Kidney (tissue), 14 donors: Measurements from ENCODE around the gene ATP6V1D. TPM values are rescaled to one million over a fixed set of nuclear protein-coding genes. Genes with fewer than 3 reads are reported as not detected.

Experiments used
- DNase-seq, 5 donors: peaks; one replicate each; pipeline ENCODE4 v3.0.0-alpha.2; 2013 to 2020
- FAIRE-seq: peaks from 2 replicates; lab custom pipeline; 2012; peaks lifted over from hg19 to GRCh38; lab: Jason Lieb, UNC
- H3K27ac ChIP-seq, 2 donors: one replicate each; pipeline ENCODE4 v1.7.0; 2013; ENCODE audit warnings: low read depth in 2 of 2, low read length in 2 of 2, inconsistent platforms in 1 of 2
- H3K27me3 ChIP-seq: one replicate; pipeline ENCODE4 v1.7.1; 2013; ENCODE audit warnings: low read length, inconsistent platforms; ENCODE audit not compliant: control insufficient read depth, insufficient read depth
- H3K36me3 ChIP-seq, 3 donors: one replicate each; pipeline versions ENCODE4 v1.7.0 to v1.7.1; 2013; ENCODE audit warnings: low read length in 3 of 3, control low read depth in 1 of 3, inconsistent platforms in 1 of 3; ENCODE audit not compliant: insufficient read depth in 3 of 3, control insufficient read depth in 2 of 3
- H3K4me1 ChIP-seq, 3 donors: one replicate each; pipeline versions ENCODE4 v1.7.0 to v1.7.1; 2013; ENCODE audit warnings: low read length in 3 of 3, inconsistent platforms in 1 of 3, low read depth in 1 of 3; ENCODE audit not compliant: control insufficient read depth in 2 of 3, insufficient read depth in 2 of 3
- H3K4me3 ChIP-seq, 3 donors: one replicate each; pipeline versions ENCODE4 v1.7.0 to v1.8.1; 2013; ENCODE audit warnings: low read length in 3 of 3, control low read depth in 1 of 3, inconsistent platforms in 1 of 3
- H3K9ac ChIP-seq, 3 donors: one replicate each; pipeline versions ENCODE4 v1.7.0 to v1.7.1; 2013; ENCODE audit warnings: low read length in 3 of 3, control low read depth in 1 of 3, inconsistent platforms in 1 of 3
- H3K9me3 ChIP-seq, 3 donors: one replicate each; pipeline versions ENCODE4 v1.7.0 to v1.7.1; 2013; ENCODE audit warnings: low read length in 3 of 3, control low read depth in 1 of 3, inconsistent platforms in 1 of 3; ENCODE audit not compliant: control insufficient read depth in 2 of 3, insufficient read depth in 1 of 3
- intact Hi-C: fragments of 100-400 bp; cut with DNase I; formaldehyde crosslinking; loops from one replicate; pipeline ENCODE4 v1.11.1; 2022
- polyA plus RNA-seq: library from polyadenylated mRNA; stranded (reverse); fragments of 350-450 nt; fragmentation: Illumina TruSeq; extraction: RNeasy Lipid Tissue Mini Kit (QIAGEN cat#74804); gene quantifications from one replicate; pipeline ENCODE4 v1.2.3, GENCODE V29; 2014; ENCODE audit warnings: low read depth, low replicate concordance; ENCODE audit not compliant: insufficient read depth
- total RNA-seq: library from RNA; stranded (reverse); fragmentation: NEBNext Ultra II Directional; extraction: Animal tissue kit (Norgen Biotek cat#: 25700); gene quantifications from one replicate; pipeline ENCODE4 v1.2.1, GENCODE V29; 2021
- TF ChIP-seq, protein P1 (sequence below): IDR thresholded peaks from 3 replicates; pipeline ENCODE4 v1.5.1; 2012; ENCODE audit warnings: mild to moderate bottlenecking, moderate library complexity, borderline replicate concordance; ENCODE audit not compliant: insufficient read depth; ENCODE audit errors: extremely low read depth
- donor health status: control.
- donor health status: control.
- donor health status: control.
- donor health status: control.
- donor health status: control.
- donor health status: DM: yes; HTN: yes; CAD: no.
- donor health status: Normal renal cell carcinoma (clear cell type).

ATP6V1D gene
- total and polyA plus RNA-seq, 2 donors from 2014 or later = 91.5 to 200 TPM

DNA sequence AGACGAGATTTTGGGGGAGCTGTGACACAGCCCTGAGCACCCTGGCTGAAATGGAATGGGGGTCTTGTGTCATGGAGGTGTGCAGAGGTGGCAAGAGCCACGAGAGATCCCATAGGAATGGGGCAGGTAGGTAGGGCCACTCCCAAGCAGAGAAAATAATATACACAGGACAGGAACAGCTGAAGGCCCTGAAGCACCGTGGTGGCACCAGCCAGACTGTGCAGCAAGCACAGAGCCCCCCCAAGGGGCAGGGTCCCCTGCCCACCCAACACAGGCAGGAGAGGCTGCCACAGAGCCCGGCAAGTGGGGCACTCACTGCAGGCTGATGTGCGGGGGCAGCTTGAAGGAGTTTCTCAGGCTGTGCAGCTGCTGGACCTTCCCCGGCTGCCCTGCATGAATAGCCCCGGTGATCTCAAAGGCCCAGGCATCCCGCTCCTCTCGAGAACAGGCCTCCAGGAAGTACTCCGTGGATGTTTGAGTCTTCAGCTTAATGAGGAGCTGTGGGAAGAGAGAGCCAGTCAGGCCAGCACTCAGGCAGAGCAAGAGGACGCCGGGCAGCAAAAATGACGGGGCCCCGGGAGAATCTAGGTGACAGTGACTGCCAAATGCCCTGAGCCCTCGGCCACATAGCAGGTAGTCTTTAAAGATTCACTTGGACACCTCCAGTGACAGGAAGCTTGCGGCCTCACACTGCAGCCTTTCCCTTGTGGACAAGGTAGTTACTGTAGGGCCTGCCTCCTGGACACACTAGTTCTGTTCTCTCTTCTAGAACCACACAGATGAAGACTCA lies 35.7 kb upstream of the ATP6V1D start:
- DNase-seq (peak in 3 of 5 donors; percentile 23 to 41 (median 26)), FAIRE-seq (no peak)
- TF ChIP-seq, protein P1, sequence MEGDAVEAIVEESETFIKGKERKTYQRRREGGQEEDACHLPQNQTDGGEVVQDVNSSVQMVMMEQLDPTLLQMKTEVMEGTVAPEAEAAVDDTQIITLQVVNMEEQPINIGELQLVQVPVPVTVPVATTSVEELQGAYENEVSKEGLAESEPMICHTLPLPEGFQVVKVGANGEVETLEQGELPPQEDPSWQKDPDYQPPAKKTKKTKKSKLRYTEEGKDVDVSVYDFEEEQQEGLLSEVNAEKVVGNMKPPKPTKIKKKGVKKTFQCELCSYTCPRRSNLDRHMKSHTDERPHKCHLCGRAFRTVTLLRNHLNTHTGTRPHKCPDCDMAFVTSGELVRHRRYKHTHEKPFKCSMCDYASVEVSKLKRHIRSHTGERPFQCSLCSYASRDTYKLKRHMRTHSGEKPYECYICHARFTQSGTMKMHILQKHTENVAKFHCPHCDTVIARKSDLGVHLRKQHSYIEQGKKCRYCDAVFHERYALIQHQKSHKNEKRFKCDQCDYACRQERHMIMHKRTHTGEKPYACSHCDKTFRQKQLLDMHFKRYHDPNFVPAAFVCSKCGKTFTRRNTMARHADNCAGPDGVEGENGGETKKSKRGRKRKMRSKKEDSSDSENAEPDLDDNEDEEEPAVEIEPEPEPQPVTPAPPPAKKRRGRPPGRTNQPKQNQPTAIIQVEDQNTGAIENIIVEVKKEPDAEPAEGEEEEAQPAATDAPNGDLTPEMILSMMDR = no peak
- Histone ChIP-seq H3K27me3 (no peaks in the 10 kb centered on the region), H3K27ac (no peak overlapping the region), H3K4me3 (no peak overlapping the region), H3K36me3 (no peaks in the 10 kb centered on the region), H3K9me3 (no peaks in the 10 kb centered on the region), H3K4me1 (no peaks in the 10 kb centered on the region), H3K9ac (no peak overlapping the region)
- intact Hi-C loops = no loop called here

DNA sequence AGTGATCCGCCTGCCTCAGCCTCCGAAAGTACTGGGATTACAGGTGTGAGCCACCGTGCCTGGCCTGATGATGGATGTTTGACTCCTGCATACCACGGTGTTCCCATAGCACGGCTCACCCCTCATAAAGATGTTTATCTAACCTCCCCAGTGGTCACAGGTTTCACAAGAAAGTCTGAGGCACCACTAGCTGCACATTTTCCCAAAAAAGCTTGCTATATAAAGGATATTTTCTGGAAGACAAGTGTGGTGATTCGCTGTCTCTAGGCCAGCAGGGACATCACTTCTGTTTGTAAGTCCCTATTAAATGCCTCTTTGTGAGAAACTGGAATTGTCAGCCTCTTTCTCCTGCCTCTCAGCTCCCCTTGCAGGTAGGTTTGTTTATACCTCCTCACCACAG lies 34.1 kb upstream of the ATP6V1D start:
- no peak for FAIRE-seq
- TF ChIP-seq, protein P1 = no peak
- intact Hi-C loops = no loop called here

DNA sequence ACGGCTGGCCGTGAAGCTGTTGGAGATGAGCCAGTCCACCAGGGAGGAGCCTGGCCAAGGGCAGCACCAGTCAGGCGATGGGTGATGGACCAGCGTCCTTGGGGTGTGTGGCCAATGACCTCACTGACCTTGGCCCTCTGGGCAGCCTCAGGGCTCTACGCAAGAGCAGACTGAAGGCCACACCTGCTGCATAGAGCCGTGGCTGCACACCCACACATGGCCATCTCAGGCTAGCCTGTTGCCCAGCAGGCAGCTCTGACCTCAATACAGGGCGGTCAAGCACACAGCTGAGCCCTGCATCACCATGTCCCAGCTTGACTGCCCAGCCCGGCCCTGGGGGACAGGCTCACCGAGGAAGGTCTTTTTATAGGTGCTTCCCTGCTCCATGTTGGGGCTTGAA lies 33.2 kb upstream of the ATP6V1D start:
- no peak for FAIRE-seq
- H3K4me1 ChIP-seq = no peaks in the 10 kb centered on the region
- H3K9me3 ChIP-seq = no peaks in the 10 kb centered on the region
- TF ChIP-seq, protein P1 = no peak
- no peak overlapping the region for H3K4me3 ChIP-seq
- DNase-seq = no peak
- H3K9ac ChIP-seq = no peak overlapping the region
- no peaks in the 10 kb centered on the region for H3K36me3 ChIP-seq
- H3K27ac ChIP-seq = no peak overlapping the region
- H3K27me3 ChIP-seq = no peaks in the 10 kb centered on the region
- intact Hi-C loops = no loop called here

More for the DNA sequence above, 34.1 kb upstream of the ATP6V1D start:
- Histone ChIP-seq H3K9me3 (no peaks in the 10 kb centered on the region), H3K27ac (no peak overlapping the region), H3K27me3 (no peaks in the 10 kb centered on the region), H3K36me3 (no peaks in the 10 kb centered on the region), H3K4me3 (no peak overlapping the region), H3K4me1 (no peaks in the 10 kb centered on the region), H3K9ac (no peak overlapping the region)
- DNase-seq = no peak

DNA sequence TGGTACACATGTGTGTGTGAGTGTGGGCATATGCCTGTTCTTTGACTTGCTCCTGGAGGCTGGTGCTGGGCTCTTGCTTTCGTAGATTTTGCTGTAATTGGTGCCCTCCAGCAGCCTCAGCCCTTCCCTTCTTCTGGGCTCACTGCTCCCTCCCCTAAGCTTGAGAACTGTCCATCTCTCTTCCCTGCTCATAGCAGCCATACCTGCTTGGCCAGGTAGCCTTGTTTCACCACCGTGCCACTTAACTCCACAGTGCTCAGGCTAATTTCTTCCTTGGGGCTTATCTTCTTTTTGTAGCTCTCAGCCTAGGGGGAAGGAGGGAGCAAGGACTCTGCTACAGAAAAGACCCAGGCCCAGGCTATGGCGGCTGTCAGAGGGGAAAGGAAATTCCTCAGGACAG lies 32.5 kb upstream of the ATP6V1D start:
- DNase-seq = no peak
- no peak overlapping the region for H3K9ac ChIP-seq
- TF ChIP-seq, protein P1 = no peak
- H3K9me3 ChIP-seq = no peaks in the 10 kb centered on the region
- no peak for FAIRE-seq
- intact Hi-C loops = no loop called here
- H3K4me3 ChIP-seq = no peak overlapping the region
- H3K27ac ChIP-seq = no peak overlapping the region
- H3K4me1 ChIP-seq = no peaks in the 10 kb centered on the region
- no peaks in the 10 kb centered on the region for H3K27me3 ChIP-seq
- no peaks in the 10 kb centered on the region for H3K36me3 ChIP-seq
